NCI-H2196 (cell line): ENCODE measurements around the gene MTMR1.

Experiments used
- DNase-seq: peaks from one replicate; lab custom pipeline; 2025; ENCODE audit not compliant: unreplicated experiment; lab: John Stamatoyannopoulos, UW

MTMR1 gene

DNA sequence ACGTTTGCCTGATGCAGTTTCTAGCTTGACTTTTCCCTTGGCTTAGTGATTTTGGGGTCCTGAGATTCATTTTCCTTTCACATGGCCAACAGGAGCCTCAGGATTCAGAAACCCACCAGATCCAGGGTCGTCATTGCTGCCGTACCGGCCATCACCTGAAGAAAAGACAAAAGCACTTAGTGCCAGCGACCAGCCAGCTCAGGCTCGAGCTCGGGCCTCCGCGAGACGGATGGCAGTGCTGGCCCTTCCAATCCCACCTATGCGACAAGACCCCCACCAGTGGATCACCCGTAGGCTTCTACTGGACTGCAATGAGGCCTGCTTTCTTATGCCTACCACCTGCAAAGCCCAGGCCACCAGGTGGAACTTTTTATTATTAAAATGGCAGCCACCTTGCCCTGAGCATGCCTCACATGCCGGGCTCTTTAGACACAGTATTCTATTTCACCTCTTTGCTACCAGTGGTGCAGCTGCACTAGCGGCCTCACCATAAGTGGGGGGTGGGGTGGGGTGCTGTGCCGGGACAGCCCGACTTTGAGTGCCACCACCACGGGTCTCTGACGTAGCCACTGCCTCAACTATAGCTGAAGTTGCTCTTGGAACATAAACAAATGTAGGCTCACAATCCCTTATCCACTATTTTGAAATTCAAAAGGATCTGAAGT lies 84.3 kb downstream of the MTMR1 start:
- DNase-seq, result no peak

DNA sequence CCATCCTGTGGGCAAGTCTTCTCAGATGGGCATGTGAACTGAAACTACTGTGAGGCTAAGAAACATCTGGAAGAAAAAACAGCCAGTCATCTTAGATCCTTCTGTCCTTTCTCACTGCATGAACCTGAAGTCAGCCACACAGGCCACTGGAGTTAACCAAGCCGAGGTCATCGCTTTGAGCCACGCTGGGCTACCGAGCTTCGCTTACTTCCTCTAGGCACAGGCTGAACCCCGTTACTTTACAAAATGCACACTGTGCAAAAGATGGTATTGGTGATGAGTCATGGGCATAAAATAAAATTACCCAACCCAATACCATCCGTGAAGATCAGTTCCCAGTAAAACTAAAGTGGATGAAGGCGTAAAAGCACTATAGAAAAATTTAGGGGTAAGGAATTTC lies 86.2 kb downstream of the MTMR1 start:
- no peak for DNase-seq

DNA sequence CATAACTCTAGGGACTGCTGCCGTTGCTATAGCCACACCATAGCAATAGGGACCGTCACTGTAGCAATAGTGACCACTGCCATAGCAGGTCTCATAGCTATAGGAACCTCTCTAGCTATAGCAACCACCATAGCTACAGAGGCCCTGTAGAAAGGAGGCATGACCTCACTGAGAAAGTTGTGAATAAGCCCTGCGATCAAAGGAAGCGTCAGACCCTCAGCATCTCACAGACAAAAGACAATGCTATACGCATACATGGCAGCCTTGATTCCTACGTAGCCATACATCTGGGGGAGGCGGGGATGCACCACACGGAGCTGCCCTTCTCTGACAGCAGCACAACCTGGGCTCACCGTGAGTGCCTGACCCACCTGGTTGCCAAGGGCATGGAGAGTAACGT lies 88.5 kb downstream of the MTMR1 start:
- no peak for DNase-seq

DNA sequence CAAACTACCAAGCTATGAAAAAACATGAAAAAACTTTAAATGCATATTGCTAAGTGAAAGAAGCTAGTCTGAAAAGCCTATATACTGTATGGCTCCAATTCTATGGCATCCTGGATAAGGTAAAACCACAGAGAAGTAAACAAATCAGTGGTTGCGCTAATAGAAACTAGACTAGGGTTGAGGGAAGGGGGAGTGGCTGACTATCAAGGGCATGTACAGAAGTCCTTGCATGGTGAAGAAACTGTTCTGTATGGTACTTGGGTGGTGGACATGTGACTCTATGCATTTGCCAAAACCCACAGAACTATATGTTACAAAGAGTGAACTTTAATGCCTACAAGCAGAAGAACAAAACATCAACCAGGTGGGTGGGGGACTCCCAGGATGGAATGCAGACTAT lies 96.8 kb downstream of the MTMR1 start:
- DNase-seq, result no peak

DNA sequence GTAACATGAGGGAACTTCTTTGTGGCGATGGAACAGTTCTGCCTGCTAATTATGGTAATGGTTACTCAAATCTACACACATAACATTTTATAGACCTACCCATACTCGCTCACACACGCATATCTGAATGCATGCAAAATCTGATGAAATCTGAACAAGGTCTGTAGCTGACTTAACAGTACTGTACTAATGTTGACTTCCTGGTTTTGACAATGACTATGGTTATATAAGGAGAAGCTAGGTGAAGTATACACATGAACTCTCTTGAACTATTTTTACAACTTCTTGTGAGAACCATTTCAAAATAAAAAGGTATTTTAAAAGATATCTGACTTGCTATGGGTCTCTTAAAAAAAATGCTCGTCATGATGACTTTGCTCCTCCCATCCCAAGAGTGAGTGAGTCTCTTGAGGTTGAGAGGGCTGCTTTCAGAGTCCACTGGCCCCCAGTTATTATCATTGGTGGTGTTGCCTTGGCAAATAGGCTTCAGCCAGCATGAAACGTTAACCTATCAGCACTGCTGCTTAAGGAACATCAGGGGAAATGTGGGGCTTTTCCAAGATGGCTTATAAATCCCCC lies 99.8 kb downstream of the MTMR1 start:
- DNase-seq, result no peak

DNA sequence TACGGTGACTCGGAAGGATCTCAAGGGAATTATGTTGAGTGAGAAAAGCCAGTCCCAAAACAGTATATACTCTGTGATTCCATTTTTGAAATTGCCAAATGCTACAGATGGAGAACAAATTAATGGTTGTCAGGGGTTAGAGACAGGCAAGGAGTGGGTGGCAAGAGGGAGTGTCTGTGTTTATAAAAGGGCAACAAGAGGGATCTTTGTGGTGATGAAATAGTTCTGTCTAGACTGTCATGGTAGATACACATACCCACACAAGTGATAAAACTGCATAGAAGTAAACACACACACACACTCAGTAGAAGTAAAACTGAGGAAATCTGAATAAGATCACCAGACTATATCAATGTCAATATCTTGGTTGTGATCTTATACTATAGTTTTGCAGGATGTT lies 112.5 kb downstream of the MTMR1 start:
- no peak for DNase-seq

DNA sequence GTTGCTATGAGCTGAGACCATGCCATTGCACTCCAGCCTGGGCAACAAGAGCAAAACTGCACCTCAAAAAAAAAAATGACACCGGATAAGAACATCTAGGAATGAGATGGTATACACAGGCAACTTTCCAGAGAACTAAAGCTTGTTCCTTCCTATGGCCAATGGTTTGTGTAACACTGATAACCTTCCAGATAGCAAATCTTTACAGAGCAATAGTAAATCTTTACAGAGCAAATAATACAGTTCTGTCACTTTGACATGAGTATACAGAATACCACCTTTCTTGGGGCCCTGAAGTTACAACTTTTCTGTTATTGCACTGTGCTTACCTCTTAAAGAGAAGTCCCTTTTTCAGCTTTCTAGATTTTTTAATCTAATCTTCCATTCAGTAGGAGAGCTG lies 113.6 kb downstream of the MTMR1 start:
- DNase-seq, result no peak

DNA sequence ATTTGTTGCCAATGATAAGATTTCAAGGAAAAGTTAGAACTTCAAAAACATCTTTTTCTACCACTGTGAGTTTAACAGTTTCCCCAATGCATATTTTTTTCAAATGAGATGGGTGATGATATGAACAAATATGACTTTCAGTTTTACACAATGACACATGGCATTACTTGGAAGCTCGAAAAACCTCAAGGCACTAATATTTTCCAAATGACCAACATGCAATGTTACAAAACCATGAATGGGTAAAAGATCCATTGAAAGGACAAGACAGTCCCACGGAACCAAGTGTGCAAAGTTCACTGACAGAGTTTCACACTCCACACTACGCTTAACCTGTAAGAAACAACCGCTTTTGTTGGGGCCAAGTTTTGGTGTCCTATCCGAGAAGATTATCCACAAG lies 120.7 kb downstream of the MTMR1 start:
- no peak for DNase-seq
